Gastrocnemius medialis (tissue), 4 donors: Measurements from ENCODE around the gene DYNC2H1. TPM values are rescaled to one million over a fixed set of nuclear protein-coding genes. Genes with fewer than 3 reads are reported as not detected.

Source experiments
- ATAC-seq, 2 donors: fragments of 150-250 bp; one replicate each; pipeline ENCODE4 v1.9.1; 2016
- DNase-seq, 2 donors: peaks; one replicate each; pipeline ENCODE4 v3.0.0-alpha.2; 2019
- H3K27ac ChIP-seq, 4 donors: fragments of 200-600 bp; sonication (generic); 1 replicate in 1 of 4; 2 replicates in 3 of 4; pipeline ENCODE4 v1.5.1; 2016 to 2018; ENCODE audit warnings: mild to moderate bottlenecking in 2 of 4, moderate library complexity in 1 of 4
- H3K27me3 ChIP-seq, 3 donors: fragments of 200-600 bp; sonication (generic) in 2 of 3; 1 replicate in 1 of 3; 2 replicates in 2 of 3; pipeline versions ENCODE4 v1.5.1 to v1.6.0; 2016 to 2019; ENCODE audit warnings: mild to moderate bottlenecking in 1 of 3, moderate library complexity in 1 of 3
- H3K36me3 ChIP-seq, 2 donors: fragments of 200-600 bp; sonication (generic) in 1 of 2; one replicate each; pipeline ENCODE4 v1.5.1; 2017 to 2018
- H3K4me1 ChIP-seq, 2 donors: fragments of 200-600 bp; sonication (generic) in 1 of 2; one replicate each; pipeline ENCODE4 v1.5.1; 2016 to 2017; ENCODE audit warnings: mild to moderate bottlenecking in 2 of 2
- H3K4me3 ChIP-seq, 4 donors: fragments of 200-600 bp; sonication (generic) in 3 of 4; 1 replicate in 1 of 4; 2 replicates in 3 of 4; pipeline ENCODE4 v1.5.1; 2016 to 2019; ENCODE audit warnings: mild to moderate bottlenecking in 2 of 4
- H3K9me3 ChIP-seq, 3 donors: fragments of 200-600 bp; sonication (generic) in 2 of 3; 1 replicate in 1 of 3; 2 replicates in 2 of 3; pipeline ENCODE4 v1.5.1; 2016 to 2019
- POLR2A ChIP-seq, 2 donors: fragments of 450-650 bp; IDR thresholded peaks; one replicate each; pipeline ENCODE4 v1.6.1; 2017; ENCODE audit warnings: antibody characterized with exemption in 2 of 2, mild to moderate bottlenecking in 2 of 2, moderate library complexity in 2 of 2
- in situ Hi-C, 4 donors: fragments of 200-750 bp; cut with MboI; loops; one replicate each; pipeline versions ENCODE4 v1.15.0 to v1.8.0; 2017; ENCODE audit warnings: low sequenced_read_pairs in 4 of 4
- intact Hi-C: fragments of 100-400 bp; cut with DNase I; formaldehyde crosslinking; loops from one replicate; pipeline ENCODE4 v1.15.1; 2023; ENCODE audit warnings: low total_unique reads
- total RNA-seq, 4 donors: library from RNA; depleted of rRNA; stranded (reverse); fragments of >200 nt; gene quantifications; one replicate each; pipeline versions ENCODE4 v1.1.0 to v1.2.3, GENCODE V29; 2016
- TF ChIP-seq, protein P1 (sequence below), 5 experiments: fragments of 450-650 bp in 3 of 5; fragments of 200-600 bp in 2 of 5; sonication (generic) in 2 of 5; IDR thresholded peaks in 4 of 5; conservative IDR thresholded peaks in 1 of 5; 1 replicate in 4 of 5; 2 replicates in 1 of 5; pipeline ENCODE4 v1.5.1; 2016 to 2019; ENCODE audit warnings: antibody characterized with exemption in 5 of 5, mild to moderate bottlenecking in 3 of 5, moderate library complexity in 3 of 5

DYNC2H1 gene
- total RNA-seq, 4 donors from 2014 or later: 1.7 to 2.2 (median 1.9) TPM

DNA sequence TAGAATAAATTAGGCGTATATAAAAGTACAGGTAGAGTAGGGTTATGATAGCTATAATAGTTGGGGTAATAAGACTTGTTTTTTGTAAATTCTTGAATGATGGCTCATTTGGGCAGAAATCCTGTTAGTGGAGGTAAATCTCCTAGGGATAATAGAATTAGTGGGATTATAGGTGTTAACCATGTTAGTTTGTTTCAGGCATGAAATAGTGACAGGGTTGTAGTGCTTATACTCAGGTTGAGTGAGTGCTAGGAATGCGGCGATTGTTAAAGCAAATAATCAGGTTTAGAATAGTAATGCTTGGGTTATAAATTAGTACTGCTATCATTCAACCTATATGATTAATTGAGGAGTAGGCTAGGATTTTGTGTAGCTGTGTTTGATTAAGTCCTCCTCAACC lies 297.1 kb downstream of the DYNC2H1 start:
- intact Hi-C loops: no loop called here
- ATAC-seq (no peak), DNase-seq (no peak)
- Histone ChIP-seq H3K27ac (no peak overlapping the region), H3K27me3 (no peaks in the 10 kb centered on the region), H3K36me3 (no peaks in the 10 kb centered on the region), H3K9me3 (no peaks in the 10 kb centered on the region), H3K4me1 (no peaks in the 10 kb centered on the region), H3K4me3 (no peak overlapping the region)
- in situ Hi-C loops: no loop called here
- TF ChIP-seq POLR2A (IDR thresholded peaks at IDR 0.05): no peak
- TF ChIP-seq, protein P1, sequence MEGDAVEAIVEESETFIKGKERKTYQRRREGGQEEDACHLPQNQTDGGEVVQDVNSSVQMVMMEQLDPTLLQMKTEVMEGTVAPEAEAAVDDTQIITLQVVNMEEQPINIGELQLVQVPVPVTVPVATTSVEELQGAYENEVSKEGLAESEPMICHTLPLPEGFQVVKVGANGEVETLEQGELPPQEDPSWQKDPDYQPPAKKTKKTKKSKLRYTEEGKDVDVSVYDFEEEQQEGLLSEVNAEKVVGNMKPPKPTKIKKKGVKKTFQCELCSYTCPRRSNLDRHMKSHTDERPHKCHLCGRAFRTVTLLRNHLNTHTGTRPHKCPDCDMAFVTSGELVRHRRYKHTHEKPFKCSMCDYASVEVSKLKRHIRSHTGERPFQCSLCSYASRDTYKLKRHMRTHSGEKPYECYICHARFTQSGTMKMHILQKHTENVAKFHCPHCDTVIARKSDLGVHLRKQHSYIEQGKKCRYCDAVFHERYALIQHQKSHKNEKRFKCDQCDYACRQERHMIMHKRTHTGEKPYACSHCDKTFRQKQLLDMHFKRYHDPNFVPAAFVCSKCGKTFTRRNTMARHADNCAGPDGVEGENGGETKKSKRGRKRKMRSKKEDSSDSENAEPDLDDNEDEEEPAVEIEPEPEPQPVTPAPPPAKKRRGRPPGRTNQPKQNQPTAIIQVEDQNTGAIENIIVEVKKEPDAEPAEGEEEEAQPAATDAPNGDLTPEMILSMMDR (IDR thresholded peaks at IDR 0.05 in 4 of 5, conservative IDR thresholded peaks at IDR 0.05 in 1 of 5): no peak

DNA sequence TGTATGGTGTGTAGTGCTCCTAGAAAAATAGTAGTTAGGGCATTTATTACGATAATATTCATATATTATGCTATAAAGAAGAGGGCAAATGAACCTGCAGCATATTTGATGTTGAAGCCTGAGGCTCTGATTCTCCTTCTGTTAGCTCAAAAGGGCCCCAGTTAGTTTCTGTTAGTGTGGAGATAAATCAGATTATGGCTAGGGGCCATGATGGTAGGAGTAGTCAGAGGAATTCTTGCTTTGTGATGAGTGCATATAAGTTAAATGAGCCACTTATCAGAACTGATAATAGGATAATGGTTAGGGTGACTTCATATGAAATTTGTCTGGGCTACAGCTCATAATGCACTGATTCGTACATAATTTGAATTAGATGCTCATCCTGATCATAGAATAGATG lies 298.4 kb downstream of the DYNC2H1 start:
- Histone ChIP-seq H3K27ac (no peak overlapping the region), H3K4me1 (no peaks in the 10 kb centered on the region), H3K9me3 (no peaks in the 10 kb centered on the region), H3K4me3 (no peak overlapping the region), H3K27me3 (no peaks in the 10 kb centered on the region), H3K36me3 (no peaks in the 10 kb centered on the region)
- TF ChIP-seq, protein P1 (IDR thresholded peaks at IDR 0.05 in 4 of 5, conservative IDR thresholded peaks at IDR 0.05 in 1 of 5): no peak
- TF ChIP-seq POLR2A (IDR thresholded peaks at IDR 0.05): no peak
- in situ Hi-C loops (no loop called here), intact Hi-C loops (no loop called here)
- DNase-seq (no peak), ATAC-seq (no peak)

DNA sequence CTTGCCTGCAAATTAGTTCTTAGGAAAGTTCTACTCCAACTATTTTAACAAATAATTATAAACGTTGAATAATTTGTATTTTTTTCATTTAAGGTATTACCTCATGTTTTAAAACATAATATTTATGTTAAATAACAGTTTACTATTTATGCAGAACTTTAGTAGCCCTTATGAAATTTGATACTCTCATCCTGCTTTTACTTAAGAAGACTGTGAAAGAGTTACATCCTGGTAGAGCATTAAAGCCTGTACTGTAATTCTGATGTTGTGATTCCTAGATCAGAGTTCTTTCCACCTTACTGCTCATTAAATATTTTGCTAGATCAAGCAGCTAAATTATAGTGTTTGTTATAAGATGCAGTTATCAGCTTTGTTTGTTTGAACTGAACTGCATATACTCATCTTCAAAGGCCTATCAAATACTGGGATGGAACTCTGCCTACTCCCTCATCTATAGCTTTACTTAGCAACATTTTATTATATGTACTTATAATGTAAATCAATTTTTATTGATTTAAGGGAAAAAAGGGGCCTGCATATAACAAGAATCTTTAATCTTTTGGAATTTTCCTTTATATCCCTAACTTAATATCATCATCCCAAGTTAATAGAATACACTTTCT lies 304.2 kb downstream of the DYNC2H1 start:
- Histone ChIP-seq H3K36me3 (no peaks in the 10 kb centered on the region), H3K4me3 (no peak overlapping the region), H3K27ac (no peak overlapping the region), H3K27me3 (no peaks in the 10 kb centered on the region), H3K4me1 (no peaks in the 10 kb centered on the region), H3K9me3 (no peaks in the 10 kb centered on the region)
- TF ChIP-seq POLR2A (IDR thresholded peaks at IDR 0.05): no peak
- TF ChIP-seq, protein P1 (IDR thresholded peaks at IDR 0.05 in 4 of 5, conservative IDR thresholded peaks at IDR 0.05 in 1 of 5): no peak
- DNase-seq: no peak
- in situ Hi-C loops (no loop called here), intact Hi-C loops (no loop called here)
- no peak for ATAC-seq

DNA sequence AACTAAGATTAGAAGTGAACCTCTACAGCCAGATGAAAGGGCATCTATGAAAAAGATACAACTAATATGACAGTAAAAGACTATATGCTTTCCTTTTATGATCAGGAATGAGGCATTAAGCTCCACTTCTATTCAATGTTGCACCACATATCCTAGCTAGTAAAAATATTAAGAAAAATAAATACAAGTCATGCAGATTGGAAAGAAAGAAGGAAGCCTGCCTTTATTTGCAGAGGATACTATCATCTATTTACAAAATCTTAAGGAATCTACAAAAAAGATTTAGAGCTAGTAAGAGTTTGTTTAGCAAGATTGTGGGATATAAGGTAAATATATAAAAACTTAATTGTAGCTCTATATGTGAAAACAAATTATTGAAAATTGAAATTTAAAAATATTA lies 308.8 kb downstream of the DYNC2H1 start:
- Histone ChIP-seq H3K27me3 (no peaks in the 10 kb centered on the region), H3K27ac (no peak overlapping the region), H3K4me1 (no peaks in the 10 kb centered on the region), H3K9me3 (no peaks in the 10 kb centered on the region), H3K36me3 (no peaks in the 10 kb centered on the region), H3K4me3 (no peak overlapping the region)
- ATAC-seq: no peak
- DNase-seq: no peak
- no peak for TF ChIP-seq POLR2A (IDR thresholded peaks at IDR 0.05)
- TF ChIP-seq, protein P1 (IDR thresholded peaks at IDR 0.05 in 4 of 5, conservative IDR thresholded peaks at IDR 0.05 in 1 of 5): no peak
- intact Hi-C loops: no loop called here
- in situ Hi-C loops: no loop called here

DNA sequence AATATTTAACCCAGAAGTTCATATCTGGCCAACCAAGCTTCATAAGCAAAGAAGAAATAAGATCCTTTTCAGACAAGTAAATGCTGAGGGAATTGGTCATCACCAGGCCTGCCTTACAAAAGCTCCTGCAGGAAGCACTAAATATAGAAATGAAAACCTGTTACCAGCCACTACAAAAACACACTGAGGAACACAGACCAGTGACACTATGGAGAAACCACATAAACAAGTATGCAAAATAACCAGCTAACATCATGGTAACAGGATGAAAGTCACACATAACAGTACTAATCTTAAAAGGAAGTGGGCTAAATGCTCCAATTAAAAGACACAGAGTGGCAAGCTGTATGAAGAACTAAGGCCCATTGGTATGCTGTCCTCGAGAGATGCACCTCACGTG lies 311.4 kb downstream of the DYNC2H1 start:
- in situ Hi-C loops: no loop called here
- DNase-seq (no peak), ATAC-seq (no peak)
- Histone ChIP-seq H3K9me3 (no peaks in the 10 kb centered on the region), H3K4me1 (no peaks in the 10 kb centered on the region), H3K36me3 (no peaks in the 10 kb centered on the region), H3K27ac (no peak overlapping the region), H3K27me3 (no peaks in the 10 kb centered on the region), H3K4me3 (no peak overlapping the region)
- intact Hi-C loops: no loop called here
- TF ChIP-seq, protein P1 (IDR thresholded peaks at IDR 0.05 in 4 of 5, conservative IDR thresholded peaks at IDR 0.05 in 1 of 5): no peak
- no peak for TF ChIP-seq POLR2A (IDR thresholded peaks at IDR 0.05)
